Heart left ventricle (tissue), 13 donors: ENCODE measurements around the gene LCN2.

Experiments used
- CTCF ChIP-seq, 12 donors: fragments of 200-600 bp; sonication (generic) in 4 of 12; IDR thresholded peaks; one replicate each; pipeline versions ENCODE4 v1.5.0 to v1.8.0; 2018 to 2022; ENCODE audit warnings: antibody characterized with exemption in 12 of 12, mild to moderate bottlenecking in 5 of 12
- POLR2A ChIP-seq, 2 donors: fragments of 450-650 bp; IDR thresholded peaks; one replicate each; pipeline ENCODE4 v1.6.1; 2017; ENCODE audit warnings: antibody characterized with exemption in 2 of 2, mild to moderate bottlenecking in 2 of 2, moderate library complexity in 2 of 2
- donor health status: ischemic (EF 13 %, LVEDD 7.1; RV severe dilation, severe dysfunction).
- donor health status: DM: no; HTN: yes; CAD: no.
- donor health status: DM: no; HTN: no; CAD: no.
- donor health status: ischemic (EF 25% LVEDD 6.9; RV normal size, moderate dysfunction).
- donor health status: ischemic (EF 25% LVEDD 5.7; RV mildly dilated, moderate dysfunction).
- donor health status: ischemic (EF 35%, LVEDD 5.7; RV mildly dilated, moderate dysfunction).
- donor health status: nonischemic (EF 11% LVEDD 7.7; RV severe dilation, severe dysfunction).
- donor health status: DM: yes; HTN: yes; CAD: no.
- donor health status: PGD.
- donor health status: ischemic (EF 29% LVEDD 5.4; RV normal size, mild dysfunction).
- donor health status: nonischemic (EF 23%, LVEDD 6.1; RV moderate dilation, normal function).

- no peak for TF ChIP-seq POLR2A (IDR thresholded peaks at IDR 0.05)
- no peak for TF ChIP-seq CTCF (IDR thresholded peaks at IDR 0.05)
Measured at GRCh38 chr9:128142061-128142460, 7.2 kb upstream of the LCN2 start.
